BE2C (cell line): ENCODE results near the gene HAVCR2.

Source experiments
- DNase-seq: peaks from one replicate; pipeline ENCODE4 v3.0.0-alpha.2; 2020
- H3K27me3 ChIP-seq: fragments of 250-450 bp; sonication (Bioruptor Pico); 2 replicates; pipeline ENCODE4 v1.5.1; 2020; ENCODE audit warnings: mild to moderate bottlenecking
- H3K36me3 ChIP-seq: fragments of 250-450 bp; sonication (Bioruptor Pico); 2 replicates; pipeline ENCODE4 v1.5.1; 2020; ENCODE audit warnings: mild to moderate bottlenecking
- H3K4me1 ChIP-seq: fragments of 250-450 bp; sonication (Bioruptor Pico); 2 replicates; pipeline ENCODE4 v1.5.1; 2020
- H3K4me3 ChIP-seq: 2 replicates; pipeline ENCODE4 v1.5.1; 2011; ENCODE audit warnings: low read depth, low read length
- H3K9me3 ChIP-seq: fragments of 250-450 bp; sonication (Bioruptor Pico); 2 replicates; pipeline ENCODE4 v1.5.1; 2020
- CTCF ChIP-seq: IDR thresholded peaks from 2 replicates; pipeline ENCODE4 v1.5.1; 2012; ENCODE audit warnings: mild to moderate bottlenecking, low read depth, low read length

The HAVCR2 gene

GRCh38 chr5:157068339-157068738 lies 40.5 kb downstream of the HAVCR2 start:
- Histone ChIP-seq H3K9me3 (no peaks in the 10 kb centered on the region; the same call in 1 of the 2 replicates), H3K36me3 (no peaks in the 10 kb centered on the region), H3K27me3 (no peaks in the 10 kb centered on the region), H3K4me3 (no peak overlapping the region), H3K4me1 (no peaks in the 10 kb centered on the region)
- no peak for TF ChIP-seq CTCF
- DNase-seq: no peak

DNA sequence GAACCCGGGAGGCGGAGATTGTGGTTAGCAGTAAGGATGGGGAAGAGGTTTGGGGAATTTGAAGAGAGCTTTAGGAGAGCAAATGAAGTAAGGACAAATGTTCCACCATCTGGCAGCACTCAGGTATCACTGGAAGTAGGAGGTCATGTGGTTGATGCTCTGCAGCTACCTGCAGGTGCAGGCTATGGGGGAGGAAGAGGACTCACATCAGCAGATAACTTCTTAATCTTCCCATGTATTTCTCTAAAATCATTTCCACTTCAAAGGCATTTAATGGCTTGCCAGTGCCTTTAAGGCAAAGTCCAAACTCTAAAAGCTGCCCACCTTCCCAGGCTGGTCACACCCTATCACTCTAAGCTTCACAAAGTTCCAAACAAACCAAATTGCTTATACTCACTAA lies 41.8 kb downstream of the HAVCR2 start:
- Histone ChIP-seq H3K9me3 (no peaks in the 10 kb centered on the region; the same call in 1 of the 2 replicates), H3K36me3 (no peaks in the 10 kb centered on the region), H3K4me1 (no peaks in the 10 kb centered on the region), H3K4me3 (no peak overlapping the region), H3K27me3 (no peaks in the 10 kb centered on the region)
- TF ChIP-seq CTCF: no peak
- DNase-seq: no peak

DNA sequence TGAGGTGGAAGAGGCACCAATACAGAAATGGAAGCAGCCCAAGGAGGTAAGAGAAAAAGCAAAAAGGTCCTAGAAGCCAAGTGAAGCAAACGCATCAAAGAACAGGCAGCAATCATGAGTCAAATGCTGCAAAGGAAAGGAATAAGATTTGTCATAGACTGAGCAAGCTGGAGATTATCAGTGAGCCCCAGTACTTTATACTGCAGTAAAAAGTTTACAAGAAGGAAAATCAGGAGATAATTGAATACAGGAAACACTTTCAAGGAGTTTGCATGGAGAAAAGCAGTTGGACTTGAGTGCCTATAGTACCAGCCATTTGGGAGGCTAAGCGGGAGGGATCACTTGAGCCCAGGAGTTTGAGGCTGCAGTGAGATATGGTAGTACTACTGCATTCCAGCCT lies 42.8 kb downstream of the HAVCR2 start:
- TF ChIP-seq CTCF: no peak
- H3K9me3 ChIP-seq: no peaks in the 10 kb centered on the region; the same call in 1 of the 2 replicates
- no peak overlapping the region for H3K4me3 ChIP-seq
- no peaks in the 10 kb centered on the region for H3K36me3 ChIP-seq
- H3K4me1 ChIP-seq: no peaks in the 10 kb centered on the region
- no peaks in the 10 kb centered on the region for H3K27me3 ChIP-seq
- no peak for DNase-seq

GRCh38 chr5:157063776-157064430 lies 44.9 kb downstream of the HAVCR2 start:
- H3K36me3 ChIP-seq: no peaks in the 10 kb centered on the region
- no peak for TF ChIP-seq CTCF
- H3K4me3 ChIP-seq: no peak overlapping the region
- no peak for DNase-seq
- no peaks in the 10 kb centered on the region; the same call in 1 of the 2 replicates for H3K9me3 ChIP-seq
- H3K4me1 ChIP-seq: no peaks in the 10 kb centered on the region
- H3K27me3 ChIP-seq: no peaks in the 10 kb centered on the region

DNA sequence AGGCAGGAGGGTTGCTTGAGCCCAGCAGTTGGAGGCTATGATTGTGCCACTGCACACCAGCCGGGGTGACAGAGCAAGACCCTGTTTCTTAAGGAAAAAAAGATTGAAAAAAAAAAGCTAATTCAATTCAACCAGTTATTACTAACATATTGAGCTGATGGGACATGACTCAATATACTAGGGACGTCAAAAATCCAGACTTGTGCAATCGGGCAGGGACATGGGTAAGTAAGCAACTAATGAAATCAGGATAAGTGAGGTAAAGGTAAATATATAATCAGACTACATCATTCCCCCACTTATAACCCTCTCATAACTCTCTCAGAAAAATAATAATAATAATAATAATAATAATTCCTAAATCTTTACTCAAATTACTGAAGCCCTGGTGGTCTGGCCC lies 49.0 kb downstream of the HAVCR2 start:
- Histone ChIP-seq H3K27me3 (no peaks in the 10 kb centered on the region), H3K4me1 (no peaks in the 10 kb centered on the region), H3K9me3 (no peaks in the 10 kb centered on the region; the same call in 1 of the 2 replicates), H3K4me3 (no peak overlapping the region), H3K36me3 (no peaks in the 10 kb centered on the region)
- DNase-seq: no peak
- no peak for TF ChIP-seq CTCF

DNA sequence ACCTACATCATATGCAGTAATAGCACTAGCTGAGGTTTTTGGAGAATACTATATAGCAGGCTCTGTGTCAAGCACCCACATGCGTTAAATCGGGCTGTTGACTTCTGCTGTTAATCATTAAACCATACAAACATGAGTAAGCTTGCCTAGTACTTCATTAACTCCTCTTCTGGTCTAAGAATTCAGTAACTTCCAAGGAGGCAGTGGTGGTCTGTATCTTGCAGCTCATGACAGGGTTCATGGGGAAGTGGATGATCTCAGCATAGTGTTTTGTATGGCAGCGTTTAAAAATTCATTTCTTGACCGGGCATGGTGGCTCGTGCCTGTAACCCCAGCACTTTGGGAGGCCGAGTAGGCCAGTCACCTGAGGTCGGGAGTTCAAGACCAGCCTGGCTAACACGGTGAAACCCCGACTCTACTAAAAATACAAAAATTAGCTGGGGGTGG lies 49.7 kb downstream of the HAVCR2 start, which contains the start of gene HAVCR1:
Gene HAVCR1, minus strand, starts transcription at position 24 of the 447 bp plus-strand sequence. CDS start 1,173 bp downstream, outside the sequence.
- H3K4me1 ChIP-seq: no peaks in the 10 kb centered on the region
- DNase-seq: no peak
- no peak for TF ChIP-seq CTCF
- H3K27me3 ChIP-seq: no peaks in the 10 kb centered on the region
- no peaks in the 10 kb centered on the region for H3K36me3 ChIP-seq
- H3K9me3 ChIP-seq: no peaks in the 10 kb centered on the region; the same call in 1 of the 2 replicates
- no peak within 1 kb of the TSS for H3K4me3 ChIP-seq
